Peyer's patch (tissue), 4 donors: ENCODE results near the gene HELZ2. TPM values are rescaled to one million over a fixed set of nuclear protein-coding genes. Genes with fewer than 3 reads are reported as not detected.

Source experiments
- DNase-seq, 3 donors: peaks; one replicate each; pipeline ENCODE4 v3.0.0-alpha.2; 2017 to 2019
- H3K27ac ChIP-seq, 4 donors: fragments of 200-600 bp; sonication (generic); one replicate each; pipeline ENCODE4 v1.5.1; 2016 to 2019
- H3K27me3 ChIP-seq, 2 donors: fragments of 200-600 bp; sonication (generic); one replicate each; pipeline ENCODE4 v1.5.1; 2019
- H3K36me3 ChIP-seq, 3 donors: fragments of 200-600 bp; sonication (generic); one replicate each; pipeline ENCODE4 v1.5.1; 2016 to 2019
- H3K4me1 ChIP-seq, 4 donors: fragments of 200-600 bp; sonication (generic); one replicate each; pipeline ENCODE4 v1.5.1; 2016 to 2019
- H3K4me3 ChIP-seq, 4 donors: fragments of 200-600 bp; sonication (generic); 1 replicate in 3 of 4; 2 replicates in 1 of 4; pipeline ENCODE4 v1.5.1; 2016 to 2019; ENCODE audit warnings: mild to moderate bottlenecking in 1 of 4
- H3K9me3 ChIP-seq, 4 donors: fragments of 200-600 bp; sonication (generic); one replicate each; pipeline ENCODE4 v1.5.1; 2016 to 2019; ENCODE audit warnings: mild to moderate bottlenecking in 1 of 4
- POLR2A ChIP-seq, 2 donors: fragments of 450-650 bp; IDR thresholded peaks; one replicate each; pipeline ENCODE4 v1.5.1; 2017; ENCODE audit warnings: antibody characterized with exemption in 2 of 2, mild to moderate bottlenecking in 2 of 2, moderate library complexity in 2 of 2
- total RNA-seq, 4 donors: library from RNA; depleted of rRNA; stranded (reverse); fragments of >200 nt; gene quantifications; one replicate each; pipeline ENCODE4 v1.1.0, GENCODE V29; 2016
- TF ChIP-seq, protein P1 (sequence below), 6 experiments: fragments of 450-650 bp in 4 of 6; fragments of 200-600 bp in 2 of 6; sonication (generic) in 1 of 6; IDR thresholded peaks; one replicate each; pipeline ENCODE4 v1.5.1; 2017 to 2019; ENCODE audit warnings: antibody characterized with exemption in 6 of 6, mild to moderate bottlenecking in 3 of 6, moderate library complexity in 1 of 6

The HELZ2 gene
- total RNA-seq, 4 donors from 2014 or later: 32.2 to 42.0 (median 38.4) TPM

DNA sequence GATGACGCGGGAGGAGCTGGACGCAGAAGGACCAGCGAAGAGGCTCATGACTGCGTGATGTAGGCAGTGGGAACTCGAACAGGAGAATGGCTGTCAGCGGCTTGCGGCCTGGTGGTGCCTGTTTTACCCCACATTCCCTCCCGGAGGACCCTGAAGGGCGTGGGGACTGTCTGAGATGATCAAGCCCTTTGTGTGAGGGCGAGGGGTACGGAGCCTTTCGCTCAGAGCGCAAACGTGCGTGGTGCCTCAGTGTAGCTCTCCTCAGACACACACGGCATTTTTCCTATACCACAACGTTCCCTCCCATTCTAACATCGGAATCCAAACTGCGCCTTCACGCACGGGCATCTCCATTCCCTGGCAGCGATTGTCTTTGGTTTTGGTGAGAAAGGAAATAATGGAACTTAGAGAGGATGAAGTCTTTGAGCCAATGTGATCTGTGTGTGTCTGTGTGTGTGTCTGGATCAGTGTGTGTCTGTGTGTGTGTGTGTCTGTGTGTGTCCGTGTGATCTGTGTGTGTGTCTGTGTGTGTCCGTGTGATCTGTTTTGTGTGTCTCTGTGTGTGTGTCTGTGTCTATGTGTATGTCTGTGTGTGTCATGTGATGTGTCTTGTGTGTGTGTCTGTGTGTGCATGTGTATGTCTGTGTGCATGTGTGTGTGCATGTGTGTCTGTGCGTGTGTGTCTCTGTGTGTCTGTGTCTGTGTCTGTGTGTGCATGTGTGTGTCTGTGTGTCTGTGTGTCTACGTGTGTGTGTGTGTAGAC, 42.2 kb downstream of the HELZ2 start:
- Histone ChIP-seq H3K9me3 (no peaks in the 10 kb centered on the region), H3K36me3 (no peaks in the 10 kb centered on the region), H3K4me1 (peaks cover 0 to 26% (median 4%) of the 10 kb centered on the region in 4 donors), H3K27me3 (no peaks in the 10 kb centered on the region), H3K4me3 (no peak overlapping the region), H3K27ac (no peak overlapping the region)
- TF ChIP-seq, protein P1, sequence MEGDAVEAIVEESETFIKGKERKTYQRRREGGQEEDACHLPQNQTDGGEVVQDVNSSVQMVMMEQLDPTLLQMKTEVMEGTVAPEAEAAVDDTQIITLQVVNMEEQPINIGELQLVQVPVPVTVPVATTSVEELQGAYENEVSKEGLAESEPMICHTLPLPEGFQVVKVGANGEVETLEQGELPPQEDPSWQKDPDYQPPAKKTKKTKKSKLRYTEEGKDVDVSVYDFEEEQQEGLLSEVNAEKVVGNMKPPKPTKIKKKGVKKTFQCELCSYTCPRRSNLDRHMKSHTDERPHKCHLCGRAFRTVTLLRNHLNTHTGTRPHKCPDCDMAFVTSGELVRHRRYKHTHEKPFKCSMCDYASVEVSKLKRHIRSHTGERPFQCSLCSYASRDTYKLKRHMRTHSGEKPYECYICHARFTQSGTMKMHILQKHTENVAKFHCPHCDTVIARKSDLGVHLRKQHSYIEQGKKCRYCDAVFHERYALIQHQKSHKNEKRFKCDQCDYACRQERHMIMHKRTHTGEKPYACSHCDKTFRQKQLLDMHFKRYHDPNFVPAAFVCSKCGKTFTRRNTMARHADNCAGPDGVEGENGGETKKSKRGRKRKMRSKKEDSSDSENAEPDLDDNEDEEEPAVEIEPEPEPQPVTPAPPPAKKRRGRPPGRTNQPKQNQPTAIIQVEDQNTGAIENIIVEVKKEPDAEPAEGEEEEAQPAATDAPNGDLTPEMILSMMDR (IDR thresholded peaks at IDR 0.05): no peak
- no peak for TF ChIP-seq POLR2A (IDR thresholded peaks at IDR 0.05)
- peak in 2 of 3 donors; percentile 23 to 25 for DNase-seq

DNA sequence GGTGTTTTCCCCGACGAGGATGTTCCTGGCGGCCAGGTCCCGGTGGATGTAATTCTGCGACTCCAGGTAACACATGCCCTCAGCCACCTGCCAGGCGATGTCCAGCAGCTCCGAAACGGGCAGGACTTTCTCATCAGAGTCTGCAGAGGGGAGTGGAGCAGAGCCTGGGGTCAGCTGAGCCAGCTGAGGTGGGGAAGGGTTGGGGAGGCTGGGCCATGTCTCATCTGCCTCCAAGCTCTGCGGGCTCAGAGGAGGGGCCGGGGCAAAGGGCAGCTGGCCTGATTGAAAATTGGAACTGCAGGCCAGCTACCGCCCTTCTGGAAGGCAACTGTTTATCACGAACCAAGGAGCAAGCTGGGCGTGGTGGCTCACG, 43.3 kb downstream of the HELZ2 start:
- Histone ChIP-seq H3K4me3 (peak overlapping the region in 2 of 4 donors; percentile 25 to 36), H3K36me3 (no peaks in the 10 kb centered on the region), H3K4me1 (peaks cover 0 to 30% (median 3%) of the 10 kb centered on the region in 4 donors), H3K27me3 (no peaks in the 10 kb centered on the region), H3K27ac (peak overlapping the region in 1 of 4 donors; percentile 80), H3K9me3 (no peaks in the 10 kb centered on the region)
- peak; percentile 16 to 44 for TF ChIP-seq POLR2A (IDR thresholded peaks at IDR 0.05)
- TF ChIP-seq, protein P1 (IDR thresholded peaks at IDR 0.05): no peak
- peak in 2 of 3 donors; percentile 87 to 89 for DNase-seq

DNA sequence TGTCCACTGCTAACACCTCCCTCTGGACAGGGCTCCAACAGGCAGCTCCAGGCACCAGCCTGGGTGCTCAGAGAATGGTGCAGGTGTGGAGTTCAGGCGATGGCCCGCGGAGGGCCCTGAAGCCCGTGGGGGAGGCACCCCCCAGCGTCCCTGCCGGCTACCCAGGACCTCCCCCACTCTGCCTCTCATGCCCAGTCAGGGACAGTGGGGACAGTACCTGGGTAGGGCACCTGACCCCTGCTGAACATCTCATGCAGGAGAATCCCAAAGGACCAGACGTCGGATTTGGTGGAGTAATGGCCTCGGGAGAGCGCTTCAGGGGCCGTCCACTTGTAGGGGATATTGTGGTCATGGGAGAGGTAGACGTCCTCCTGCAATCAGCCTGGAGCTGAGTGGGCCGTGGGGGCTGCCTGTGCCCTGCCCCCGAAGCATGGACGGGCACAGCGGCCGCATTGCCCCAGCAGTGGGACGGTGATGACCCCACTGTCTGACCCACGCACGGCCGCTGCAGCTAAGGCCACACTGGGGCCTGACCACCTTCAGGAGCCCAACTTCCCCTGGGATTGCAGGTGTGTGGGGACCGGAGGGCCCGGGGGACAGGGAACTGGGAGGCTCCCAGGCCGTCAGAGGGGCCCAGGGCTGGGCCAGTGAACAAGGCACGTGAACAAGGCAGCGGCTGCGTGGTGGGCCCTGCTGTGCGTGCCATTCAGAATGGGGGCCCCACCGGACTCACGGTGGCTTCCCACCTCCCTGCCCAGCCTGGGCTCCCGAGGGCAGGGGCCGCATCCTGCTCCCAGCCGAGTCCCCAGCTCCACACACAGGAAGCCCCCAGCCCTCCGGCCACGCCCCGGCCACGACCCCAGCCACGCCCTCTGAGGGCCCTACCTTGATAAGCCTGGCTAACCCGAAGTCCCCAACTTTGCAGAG, 43.9 kb downstream of the HELZ2 start:
- Histone ChIP-seq H3K27ac (peak overlapping the region in 1 of 4 donors; percentile 80), H3K4me3 (peak overlapping the region in 2 of 4 donors; percentile 25 to 36), H3K4me1 (peaks cover 0 to 30% (median 3%) of the 10 kb centered on the region in 4 donors), H3K27me3 (no peaks in the 10 kb centered on the region), H3K9me3 (no peaks in the 10 kb centered on the region), H3K36me3 (no peaks in the 10 kb centered on the region)
- DNase-seq: peak in 1 of 3 donors; percentile 43
- TF ChIP-seq, protein P1 (IDR thresholded peaks at IDR 0.05): no peak
- TF ChIP-seq POLR2A (IDR thresholded peaks at IDR 0.05): no peak

DNA sequence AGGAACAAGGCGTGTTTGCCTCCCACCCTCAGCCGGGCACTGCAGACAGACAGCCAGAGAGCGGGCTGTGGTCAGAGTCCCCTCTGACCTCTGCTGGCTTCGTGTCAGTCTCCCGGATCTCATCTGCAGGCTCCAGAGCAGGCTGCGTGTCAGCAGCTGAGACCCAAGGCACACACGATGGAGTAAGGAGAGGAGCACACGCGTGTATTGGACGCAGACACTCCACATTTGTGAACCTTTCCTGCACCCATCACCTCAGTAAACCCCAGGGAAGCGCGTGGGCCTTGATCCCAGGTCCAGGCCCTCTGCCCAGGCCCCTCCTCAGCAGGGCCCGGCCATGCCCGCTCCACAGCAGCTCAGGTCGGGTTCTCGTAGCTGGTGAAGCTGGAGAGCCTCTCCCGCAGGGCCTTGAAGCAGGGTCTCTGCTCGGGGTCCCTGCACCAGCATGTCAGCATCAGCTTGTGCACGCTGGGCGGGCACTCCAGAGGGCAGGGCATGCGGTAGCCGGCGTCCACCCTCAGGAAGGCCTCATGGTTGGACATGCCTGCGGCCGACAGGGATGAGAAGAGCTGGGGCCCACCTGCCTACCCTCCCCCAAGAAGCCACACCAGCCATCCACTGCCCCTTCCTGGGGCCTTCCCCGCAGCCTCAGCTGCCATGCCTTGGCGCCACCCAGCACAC, 44.7 kb downstream of the HELZ2 start:
- peak in 1 of 3 donors; percentile 47 for DNase-seq
- H3K27ac ChIP-seq: no peak overlapping the region
- H3K9me3 ChIP-seq: no peaks in the 10 kb centered on the region
- H3K4me3 ChIP-seq: no peak overlapping the region
- no peaks in the 10 kb centered on the region for H3K36me3 ChIP-seq
- TF ChIP-seq, protein P1 (IDR thresholded peaks at IDR 0.05): no peak
- no peak for TF ChIP-seq POLR2A (IDR thresholded peaks at IDR 0.05)
- no peaks in the 10 kb centered on the region for H3K27me3 ChIP-seq
- H3K4me1 ChIP-seq: peaks cover 0 to 23% (median 3%) of the 10 kb centered on the region in 4 donors

DNA sequence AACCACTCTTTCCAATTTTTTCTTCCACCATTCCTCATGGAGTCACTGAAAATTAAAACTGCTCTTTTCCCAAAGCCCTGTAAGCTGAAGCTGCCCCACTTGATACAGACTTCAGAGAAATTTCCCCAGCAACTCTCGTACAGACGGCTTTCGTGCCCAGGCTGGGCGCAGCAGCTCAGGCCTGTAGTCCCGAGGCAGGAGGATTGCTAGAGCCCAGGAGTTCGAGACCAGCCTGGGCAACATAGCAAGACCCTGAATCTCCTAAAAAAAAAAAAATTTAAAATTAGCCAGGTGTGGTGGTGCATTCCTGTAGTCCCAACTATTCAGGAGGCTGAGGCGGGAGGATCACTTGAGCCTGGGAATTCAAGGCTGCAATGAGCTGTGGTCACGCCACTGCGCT, 46.9 kb downstream of the HELZ2 start:
- H3K9me3 ChIP-seq: no peaks in the 10 kb centered on the region
- DNase-seq: peak in 1 of 3 donors; percentile 30
- H3K4me3 ChIP-seq: no peak overlapping the region
- no peak overlapping the region for H3K27ac ChIP-seq
- H3K4me1 ChIP-seq: peaks cover 0 to 23% (median 5%) of the 10 kb centered on the region in 4 donors
- H3K36me3 ChIP-seq: peaks cover 0 to 14% (median 0%) of the 10 kb centered on the region in 3 donors
- TF ChIP-seq, protein P1 (IDR thresholded peaks at IDR 0.05): no peak
- TF ChIP-seq POLR2A (IDR thresholded peaks at IDR 0.05): no peak
- H3K27me3 ChIP-seq: no peaks in the 10 kb centered on the region
